T-helper 2 cell treated with Interferon-gamma antibody and Interleukin-4, amounts not matched to agents 100 ng/mL and 5 ng/mL, for 36 hours (primary cell): ENCODE measurements around the gene GNG5. TPM values are rescaled to one million over a fixed set of nuclear protein-coding genes. Genes with fewer than 3 reads are reported as not detected.

Experiments used
- intact Hi-C: fragments of 100-400 bp; cut with micrococcal nuclease; formaldehyde crosslinking; loops from one replicate; pipeline ENCODE4 v1.15.1; 2023
- total RNA-seq: library from RNA; stranded (reverse); gene quantifications from 2 replicates; pipeline ENCODE4 v1.2.3, GENCODE V29; 2022

GNG5 gene
- 88.9 and 97.3 TPM in 2 replicates for total RNA-seq

DNA sequence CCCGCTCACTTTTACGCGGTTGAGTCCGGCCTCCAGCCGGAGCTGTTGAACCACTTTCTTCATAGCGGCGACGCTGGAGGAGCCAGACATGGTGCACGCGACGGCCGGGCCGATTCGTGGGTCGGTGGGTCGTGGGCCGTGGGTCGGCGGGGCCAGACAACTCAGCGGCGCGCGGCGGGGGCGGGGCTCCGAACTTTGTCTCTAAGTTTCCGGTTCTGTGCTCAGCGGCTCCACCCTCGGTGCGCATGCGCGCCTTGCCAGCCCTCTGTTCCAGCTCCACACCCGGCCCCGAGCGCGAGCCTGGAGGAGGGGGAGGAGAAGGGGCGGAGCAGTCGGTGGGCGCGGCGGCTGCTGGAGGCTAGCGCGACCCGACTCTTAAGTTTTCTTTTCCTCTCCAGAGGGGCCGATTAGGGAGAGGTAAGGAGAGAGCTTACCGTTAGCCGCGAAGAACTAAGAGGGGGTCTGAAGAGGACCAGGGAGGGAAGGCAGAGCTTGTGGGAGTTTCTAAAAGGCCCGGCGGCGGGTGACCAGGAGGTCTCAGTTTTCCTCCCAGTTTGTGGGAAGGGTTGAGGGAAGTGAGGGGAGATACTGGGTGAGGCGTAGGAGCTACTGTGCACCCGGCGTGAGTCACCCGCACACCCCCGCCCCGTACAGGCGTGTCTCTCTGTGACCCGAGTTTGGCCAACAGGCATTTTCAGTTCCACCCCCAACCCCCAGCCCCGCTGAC lies at the start of gene GNG5, which contains the start of gene SPATA1:
Gene GNG5, minus strand, starts transcription at position 580 of the 727 bp plus-strand sequence. Its CDS starts 490 bp downstream, at position 90.
Gene SPATA1, plus strand, starts transcription at position 385 of the 727 bp plus-strand sequence. CDS start 9,974 bp downstream, outside the sequence.
- intact Hi-C loops: loop anchor here (1.0 to 10.0 kb wide), 13 partner anchors 27 to 771 kb away; partner anchors contain the start of genes BCL10, C1orf52, CTBS and MCOLN2

DNA sequence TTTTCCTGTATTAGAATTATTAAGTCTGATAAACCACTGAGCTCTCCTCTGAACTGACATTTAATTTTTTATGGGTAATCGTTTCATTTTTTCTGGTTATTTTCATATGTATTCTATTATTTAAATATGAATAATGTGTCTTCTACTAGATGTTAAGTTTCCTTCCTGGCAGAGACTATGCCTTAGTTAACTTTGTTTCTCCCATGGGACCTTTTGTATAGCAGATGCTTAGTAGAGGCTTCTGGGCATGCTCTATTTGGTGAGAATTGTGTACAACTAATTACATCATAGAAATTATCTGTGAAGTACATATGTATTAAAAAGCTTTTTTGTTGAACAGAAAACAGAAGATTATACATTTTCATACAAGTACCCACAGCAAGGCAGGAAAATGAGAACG lies 44.4 kb upstream of the GNG5 start:
- intact Hi-C loops: no loop called here

DNA sequence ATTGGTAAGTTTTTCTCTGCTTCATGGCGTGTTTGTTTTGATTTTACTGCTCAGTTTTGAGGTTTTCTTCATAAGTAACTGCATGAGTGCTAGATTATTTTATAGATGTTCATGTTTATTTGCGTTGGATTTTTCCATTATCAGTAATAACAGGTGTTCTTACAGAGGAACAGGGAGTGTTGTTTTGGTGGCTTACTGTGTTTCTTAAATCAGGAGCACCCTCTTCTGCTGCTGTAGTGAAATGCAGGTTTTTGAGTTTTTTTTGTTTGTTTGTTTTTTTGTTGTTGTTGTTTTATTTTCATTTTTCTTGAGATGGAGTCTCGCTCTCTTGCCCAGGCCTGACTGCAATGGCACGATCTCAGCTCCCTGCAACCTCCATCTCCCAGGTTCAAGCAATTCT lies 35.3 kb upstream of the GNG5 start:
- intact Hi-C loops: no loop called here

DNA sequence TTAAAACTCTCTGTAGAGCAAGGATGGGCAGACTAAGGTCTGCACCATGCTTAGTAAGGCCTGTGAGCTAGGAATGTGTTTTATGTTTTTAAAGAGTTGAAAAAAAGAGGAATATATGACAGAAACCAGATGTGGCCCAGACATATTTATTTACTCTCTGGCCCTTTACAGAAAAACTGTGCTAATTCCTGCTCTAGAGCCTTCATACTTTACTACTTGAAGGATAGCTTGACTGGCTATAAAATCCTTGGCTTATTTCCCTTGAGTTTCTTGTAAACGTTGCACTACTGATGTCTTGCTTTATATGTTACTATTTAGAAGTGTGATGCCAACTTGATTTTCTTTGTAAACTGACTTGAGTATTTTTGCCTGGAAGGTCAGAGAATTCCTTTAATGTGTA lies 34.4 kb upstream of the GNG5 start:
- intact Hi-C loops: no loop called here

DNA sequence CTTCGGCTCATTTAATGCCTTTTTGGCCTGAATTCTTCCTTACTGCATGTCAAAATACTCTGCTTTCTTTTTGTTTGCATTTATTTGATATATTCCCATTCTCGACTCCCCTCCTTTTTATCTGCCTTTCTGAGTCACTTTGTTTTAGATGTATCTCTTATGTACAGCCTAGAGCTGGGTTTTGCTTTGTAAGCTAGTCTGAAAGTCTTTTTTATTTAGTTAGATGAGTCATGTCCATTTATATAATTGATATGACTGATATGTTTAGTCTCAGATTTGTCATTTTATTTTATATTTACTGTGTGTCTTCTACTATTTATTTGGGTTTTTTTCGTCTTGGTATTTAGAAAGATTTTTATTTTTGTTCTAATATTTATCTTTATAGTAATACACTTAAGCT lies 33.6 kb upstream of the GNG5 start:
- intact Hi-C loops: no loop called here

DNA sequence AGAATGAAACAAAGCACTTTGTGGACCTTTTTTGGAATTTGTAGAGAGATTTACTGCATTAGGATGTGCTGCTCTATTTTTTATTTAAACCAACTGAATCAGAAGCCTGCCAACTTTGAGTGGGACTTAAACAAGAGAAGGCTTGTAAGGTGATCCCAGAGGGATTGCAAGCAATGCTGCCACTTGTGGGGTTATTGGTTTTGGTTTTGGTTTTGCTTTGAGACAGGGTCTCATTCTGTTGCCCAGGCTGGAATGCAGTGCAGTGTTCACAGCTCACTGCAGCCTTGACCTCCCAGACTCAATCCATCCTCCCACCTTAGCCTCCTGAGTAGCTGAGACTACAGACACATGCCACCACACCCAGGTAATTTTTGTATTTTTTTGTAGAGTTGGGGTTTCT lies 32.2 kb upstream of the GNG5 start:
- intact Hi-C loops: no loop called here

DNA sequence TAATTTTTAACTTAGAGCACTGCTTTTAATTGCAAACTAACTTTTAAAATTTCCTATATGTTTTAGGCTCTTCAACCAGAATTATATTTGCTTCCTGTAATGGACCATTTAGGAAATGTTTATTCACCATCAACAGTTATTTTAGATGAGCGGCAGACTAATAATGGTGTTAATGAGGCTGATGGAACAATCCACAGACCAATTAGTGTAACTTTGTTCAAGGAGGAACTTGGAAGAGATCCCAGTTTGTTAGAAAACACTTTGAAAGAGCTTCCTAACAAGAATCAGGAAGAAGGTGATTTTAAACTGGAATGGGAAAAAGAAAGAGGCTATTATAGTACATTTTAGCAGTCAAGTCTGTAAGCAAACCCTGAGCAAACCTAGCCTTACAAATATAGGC lies 19.4 kb upstream of the GNG5 start:
- intact Hi-C loops: no loop called here

DNA sequence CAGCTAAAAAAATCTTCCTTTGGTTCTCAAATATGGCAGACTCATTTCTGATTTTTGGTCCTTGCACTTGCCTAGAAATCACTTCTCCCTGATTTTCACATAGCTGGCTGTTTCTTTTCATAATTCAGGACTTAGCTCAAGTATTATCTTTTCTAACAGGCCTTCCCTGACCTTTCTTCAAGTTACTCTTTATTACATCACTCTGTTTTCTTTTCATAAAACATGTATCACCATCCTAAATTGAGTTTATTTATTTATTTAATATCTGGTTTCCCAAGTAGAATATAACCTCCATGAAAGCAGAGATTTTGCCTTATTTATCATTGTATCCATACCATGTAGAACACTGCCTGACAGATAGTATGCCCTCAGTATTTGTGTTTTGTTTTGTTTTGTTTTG lies 18.2 kb upstream of the GNG5 start:
- intact Hi-C loops: no loop called here

DNA sequence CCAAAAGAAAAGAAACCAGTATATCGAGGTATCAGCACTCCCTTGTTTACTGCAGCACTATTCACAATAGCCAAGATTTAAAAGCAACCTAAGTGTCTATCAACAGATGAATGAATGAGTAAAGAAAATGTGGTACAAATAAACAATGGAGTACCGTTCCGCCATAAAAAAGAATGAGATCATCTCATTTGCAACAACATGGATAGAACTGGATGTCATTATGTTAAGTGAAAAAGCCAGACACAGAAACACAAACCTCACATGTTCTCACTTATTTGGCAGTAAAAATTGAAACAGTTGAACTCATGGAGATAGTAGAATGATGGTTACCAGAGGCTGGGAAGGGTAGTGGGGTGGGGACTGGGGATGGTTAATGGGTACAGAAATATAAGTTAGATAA lies 4.3 kb upstream of the GNG5 start:
- intact Hi-C loops: no loop called here

DNA sequence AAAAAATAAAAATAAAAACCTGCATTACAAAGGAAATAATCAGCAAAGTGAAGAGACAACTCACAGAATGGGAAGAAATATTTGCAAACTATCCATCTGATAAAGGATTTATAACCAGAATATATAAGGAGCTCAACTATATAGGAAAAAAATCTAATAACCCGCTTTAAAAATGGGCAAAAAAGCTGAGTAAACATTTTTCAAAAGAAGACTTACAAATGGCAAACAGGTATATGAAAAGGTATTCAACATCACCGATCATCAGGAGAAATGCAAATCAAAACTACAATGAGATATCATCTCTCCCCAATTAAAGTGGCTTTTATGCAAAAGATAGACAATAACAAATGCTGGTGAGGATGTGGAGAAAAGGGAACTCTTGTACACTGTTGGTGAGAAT lies 3.8 kb upstream of the GNG5 start:
- intact Hi-C loops: no loop called here

DNA sequence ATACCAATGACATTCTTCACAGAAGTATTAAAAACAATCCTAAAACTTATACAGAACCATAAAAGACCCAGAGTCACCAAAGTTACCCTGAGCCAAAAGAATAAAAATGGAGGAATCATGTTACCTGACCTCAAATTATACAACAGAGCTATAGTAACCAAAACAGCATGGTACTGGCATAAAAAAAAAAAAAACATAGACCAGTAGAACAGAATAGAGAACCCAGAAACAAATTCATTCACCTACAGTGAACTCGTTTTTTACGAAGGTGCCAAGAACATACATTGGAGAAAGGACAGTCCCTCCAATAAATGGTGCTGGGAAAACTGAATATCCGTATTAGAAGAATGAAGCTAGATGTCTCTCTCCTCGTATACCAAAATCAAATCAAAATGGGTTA lies 2.6 kb upstream of the GNG5 start:
- intact Hi-C loops: loop anchor here (5.0 to 10.0 kb wide), 5 partner anchors 346 to 768 kb away; partner anchors contain the start of genes BCL10, MCOLN2 and SYDE2

DNA sequence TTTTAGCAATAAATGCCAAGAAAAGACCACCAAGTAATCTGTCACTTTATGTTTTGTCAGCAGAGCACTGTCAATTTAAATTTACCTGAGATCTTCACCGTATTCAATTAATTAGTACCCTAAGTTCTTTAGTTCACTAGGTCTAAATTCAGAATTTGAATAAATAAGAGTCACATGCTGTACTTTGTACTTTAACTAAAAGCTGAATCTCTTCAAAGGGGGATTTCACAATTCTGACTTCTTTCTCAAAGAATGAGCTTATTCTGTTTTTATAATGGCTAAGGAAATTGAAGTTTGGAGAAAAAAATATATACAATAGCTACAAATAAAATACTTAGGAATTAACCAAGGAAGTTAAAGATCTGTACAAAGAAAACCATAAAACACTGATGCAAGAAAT lies 2.1 kb upstream of the GNG5 start:
- intact Hi-C loops: loop anchor here (5.0 to 10.0 kb wide), 5 partner anchors 346 to 769 kb away; partner anchors contain the start of genes BCL10, MCOLN2 and SYDE2

DNA sequence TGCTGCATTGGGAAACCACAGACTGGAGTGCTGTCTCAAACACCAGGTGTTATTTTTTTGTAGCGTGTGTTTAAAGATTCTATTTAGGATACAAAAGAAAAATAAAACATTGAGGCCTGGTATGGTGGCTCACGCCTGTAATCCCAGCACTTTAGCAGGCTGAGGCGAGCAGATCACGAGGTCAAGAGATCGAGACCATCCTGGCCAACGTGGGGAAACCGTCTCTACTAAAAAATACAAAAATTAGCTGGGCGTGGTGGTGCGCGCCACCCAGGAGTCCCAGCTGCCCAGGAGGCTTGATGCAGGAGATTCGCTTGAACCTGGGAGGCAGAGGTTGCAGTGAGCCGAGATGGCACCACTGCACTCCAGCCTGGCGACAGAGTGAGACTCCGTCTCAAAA lies 1.5 kb upstream of the GNG5 start:
- intact Hi-C loops: loop anchor here (2.0 to 10.0 kb wide), 7 partner anchors 73 to 769 kb away; partner anchors contain the start of genes BCL10, C1orf52, MCOLN2 and SYDE2

DNA sequence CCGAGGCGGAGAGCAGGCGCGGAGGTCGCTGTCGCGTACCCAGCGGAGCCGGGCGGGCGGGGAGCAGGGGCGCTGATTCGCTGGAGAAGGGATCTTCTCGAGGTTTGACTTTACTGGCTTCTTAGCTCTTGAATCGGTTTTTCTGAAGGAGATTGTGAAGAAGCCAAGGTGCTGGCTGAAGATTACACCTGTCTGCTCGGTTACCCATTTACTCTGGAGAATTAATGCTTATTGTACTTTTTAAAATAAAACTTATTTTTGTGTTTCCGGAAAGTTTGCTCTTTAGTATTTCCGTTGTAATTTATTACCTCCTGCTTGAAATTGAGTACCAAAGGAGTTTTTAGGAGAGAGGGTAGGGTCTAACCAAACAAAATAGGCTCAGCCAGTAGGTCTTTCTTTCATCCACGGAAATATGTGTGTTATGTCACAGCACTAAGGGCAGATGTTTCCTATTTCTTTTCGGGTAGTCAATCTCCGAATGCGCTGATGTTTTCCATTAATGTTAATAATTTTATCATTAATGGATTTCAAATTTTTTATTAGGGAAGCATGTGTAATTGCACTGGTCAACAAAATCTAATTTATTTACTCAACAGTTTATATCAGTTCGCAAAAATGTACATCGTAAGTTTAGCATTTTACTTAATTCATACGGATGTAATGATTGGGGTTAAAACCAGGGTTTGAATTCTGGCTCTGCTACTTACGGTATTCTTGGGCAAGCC lies 510 bp upstream of the GNG5 start:
- intact Hi-C loops: loop anchor here (1.0 to 10.0 kb wide), 13 partner anchors 28 to 770 kb away; partner anchors contain the start of genes BCL10, C1orf52, CTBS and MCOLN2

DNA sequence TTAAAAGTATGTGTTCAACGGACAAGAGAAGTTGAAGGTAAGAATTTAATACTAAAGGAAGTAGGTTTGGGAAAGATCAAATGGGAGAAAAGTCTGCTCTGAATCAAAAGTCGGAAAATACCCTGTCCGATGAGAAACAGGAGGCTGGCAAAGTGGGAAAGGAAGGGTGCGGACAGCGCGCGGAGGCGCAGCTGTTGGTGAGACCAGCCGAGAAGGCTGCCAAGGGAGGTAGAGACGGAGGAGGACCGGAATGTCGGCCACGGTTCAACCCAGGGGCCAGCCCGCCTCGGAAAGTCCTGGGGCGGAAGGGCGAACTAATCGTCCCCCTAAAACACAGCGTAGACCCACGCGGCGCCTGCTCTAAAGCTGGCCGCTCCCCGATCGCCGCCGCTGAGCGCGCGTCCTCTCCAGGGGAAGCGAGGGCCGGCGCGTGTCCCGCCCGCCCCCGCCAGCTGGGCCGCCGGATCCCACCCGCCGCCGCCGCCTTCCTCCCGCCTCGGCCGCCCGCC lies 834 bp downstream of the GNG5 start:
- intact Hi-C loops: loop anchor here (1.0 to 10.0 kb wide), 13 partner anchors 26 to 772 kb away; partner anchors contain the start of genes BCL10, C1orf52, CTBS and MCOLN2

DNA sequence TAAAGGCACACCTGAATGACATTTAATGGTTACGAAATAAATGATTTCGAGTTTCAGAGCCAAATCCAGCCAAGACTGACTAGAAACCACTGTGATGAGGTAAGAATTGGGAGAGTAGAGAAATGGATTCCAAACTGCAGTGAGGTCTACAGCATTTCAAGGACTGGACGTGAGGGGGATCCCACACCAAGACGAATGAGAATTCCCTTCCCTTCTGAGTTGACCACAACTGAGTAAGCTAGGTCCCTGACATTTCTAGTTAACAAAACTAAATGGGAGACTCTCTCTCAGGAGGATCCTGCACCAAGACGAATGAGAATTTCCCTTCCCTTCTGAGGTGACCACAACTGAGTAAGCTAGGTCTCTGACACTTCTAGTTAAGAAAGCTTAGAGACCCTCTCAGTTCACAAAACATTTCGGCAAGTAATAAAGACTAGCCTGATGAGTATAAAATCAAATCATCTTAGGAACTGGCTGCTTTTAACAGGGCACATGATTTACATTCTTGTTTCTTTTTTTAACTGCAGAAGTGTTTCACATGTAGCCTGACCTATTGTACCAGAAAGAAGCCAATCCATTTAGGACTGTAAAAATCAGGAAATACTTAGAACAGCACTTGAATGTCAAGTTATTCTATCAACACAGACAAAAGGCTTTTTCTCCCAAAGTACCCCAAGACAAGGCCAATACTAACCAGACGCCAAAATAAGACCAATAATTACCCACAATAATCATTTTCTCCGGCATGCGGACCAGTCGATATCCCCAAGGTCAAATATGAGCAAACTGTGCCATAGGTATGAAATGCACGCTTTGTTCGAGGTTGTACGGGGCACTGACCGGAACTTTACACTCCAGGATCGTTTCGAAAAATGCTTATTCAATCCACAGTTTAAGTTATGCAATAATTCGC lies 1.5 kb downstream of the GNG5 start:
- intact Hi-C loops: loop anchor here (5.0 to 10.0 kb wide), 5 partner anchors 350 to 772 kb away; partner anchors contain the start of genes BCL10, MCOLN2 and SYDE2

DNA sequence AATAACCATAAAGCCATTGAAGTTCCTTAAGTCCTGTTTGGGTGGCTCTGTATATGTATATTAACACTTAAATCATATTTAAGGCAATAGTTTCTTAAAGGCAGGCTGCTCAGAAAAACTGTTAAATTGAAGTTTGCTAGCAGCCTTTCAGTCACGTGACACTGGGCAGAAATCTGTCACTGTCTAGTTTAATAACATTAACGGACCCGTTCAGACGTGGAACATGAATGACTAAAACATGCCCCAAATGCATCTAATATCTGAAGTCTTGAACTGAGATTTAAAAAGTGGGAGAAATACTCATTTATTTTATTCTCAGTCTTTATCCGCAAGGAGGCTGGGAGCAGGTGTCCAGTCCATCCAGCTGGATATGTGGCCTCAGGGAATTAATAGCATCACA lies 3.5 kb downstream of the GNG5 start:
- intact Hi-C loops: loop anchor here (10.0 kb wide), 2 partner anchors 352 to 432 kb away; no protein-coding TSS in a partner anchor

DNA sequence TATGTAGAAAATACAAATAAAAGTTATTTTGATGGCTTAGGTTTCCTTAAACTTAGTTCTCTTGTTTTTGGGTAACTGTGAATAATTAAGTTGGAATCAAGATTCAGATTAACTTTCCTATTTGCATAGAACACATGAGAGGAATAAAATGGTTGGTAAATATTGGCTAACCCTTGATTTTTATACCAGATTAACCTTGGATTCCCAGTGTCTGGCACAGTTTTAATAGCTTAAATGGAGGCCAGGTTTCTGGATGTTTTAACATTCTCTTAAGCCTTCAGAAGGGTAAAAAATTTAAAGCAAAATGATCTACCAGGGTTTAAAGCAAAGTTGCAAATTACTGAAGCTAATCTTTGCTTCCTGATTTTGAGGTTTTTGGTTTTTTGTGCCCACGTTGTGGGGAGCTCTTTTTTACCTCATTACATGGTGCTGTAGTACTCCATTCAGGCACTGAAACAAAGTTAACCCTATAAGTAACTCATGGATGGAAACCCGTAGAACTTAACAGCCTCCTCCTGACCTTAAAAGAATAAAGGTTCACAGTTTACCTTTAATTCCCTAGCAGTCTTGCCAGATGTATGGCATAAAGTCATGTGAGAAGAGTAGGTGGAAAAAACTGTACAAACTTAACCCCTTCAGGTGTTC lies 8.6 kb downstream of the GNG5 start:
- intact Hi-C loops: no loop called here

DNA sequence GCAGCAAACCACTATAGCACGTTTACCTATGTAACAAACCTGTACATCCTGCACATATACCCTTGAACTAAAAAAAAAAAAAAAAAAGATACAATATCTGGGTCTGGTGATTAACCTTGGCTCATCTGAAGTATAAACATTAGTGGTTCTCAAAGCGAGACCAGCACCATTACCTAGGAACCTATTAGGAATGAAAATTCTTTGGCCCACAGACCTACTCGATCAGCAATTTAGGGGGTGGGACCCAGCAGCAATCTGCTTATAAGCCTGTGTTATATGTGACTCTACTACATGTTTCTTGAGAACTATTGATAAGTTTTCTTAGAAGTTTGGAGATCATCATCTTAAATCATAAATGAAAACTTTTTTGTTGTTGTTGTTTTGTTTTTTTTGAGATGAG lies 9.9 kb downstream of the GNG5 start:
- intact Hi-C loops: no loop called here

DNA sequence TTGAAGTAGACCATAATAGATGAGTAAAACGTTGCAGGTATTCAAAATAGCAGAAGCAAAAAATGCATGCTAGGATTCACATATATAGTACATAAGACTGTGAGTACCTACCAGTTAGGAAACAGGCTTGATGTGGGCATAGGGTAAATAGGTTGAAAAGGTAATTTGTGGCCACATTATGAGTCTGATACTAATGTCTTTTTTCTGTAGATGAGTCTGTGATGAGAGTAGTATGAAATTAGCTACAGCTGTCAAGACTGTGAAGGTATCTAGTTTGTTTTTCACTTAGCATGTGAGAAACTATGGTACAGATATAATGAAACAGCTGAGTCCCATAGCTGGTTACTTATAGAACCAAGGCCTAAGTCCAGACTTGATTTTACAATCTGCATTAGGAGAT lies 12.6 kb downstream of the GNG5 start:
- intact Hi-C loops: no loop called here
